T-helper 17 cell (primary cell): ENCODE results near the gene MRAP2. TPM values are rescaled to one million over a fixed set of nuclear protein-coding genes. Genes with fewer than 3 reads are reported as not detected.

Experiments used
- ATAC-seq: fragments of 150-1000 bp; cut with Tn5 transposase; 2 replicates; pipeline ENCODE4 v1.10.0; 2021; ENCODE audit warnings: mild to moderate bottlenecking, moderate library complexity
- DNase-seq, 3 donors: peaks; one replicate each; pipeline versions ENCODE4 v3.0.0 to v3.0.0-alpha.2; 2020 to 2021
- H3K9me3 ChIP-seq: one replicate; pipeline ENCODE4 v1.7.0; 2013; ENCODE audit warnings: low read length, mild to moderate bottlenecking; ENCODE audit not compliant: control insufficient read depth, poor library complexity, severe bottlenecking
- H3K27ac Mint-ChIP-seq: one replicate; pipeline ENCODE4 v1.8.0; 2022; ENCODE audit warnings: mild to moderate bottlenecking, moderate library complexity, mixed read lengths
- H3K27me3 Mint-ChIP-seq: one replicate; pipeline ENCODE4 v1.8.0; 2022; ENCODE audit warnings: mixed read lengths
- H3K36me3 Mint-ChIP-seq: one replicate; pipeline ENCODE4 v1.8.0; 2022; ENCODE audit warnings: low read depth, mixed read lengths
- H3K4me1 Mint-ChIP-seq: one replicate; pipeline ENCODE4 v1.8.0; 2022; ENCODE audit warnings: mild to moderate bottlenecking, mixed read lengths
- H3K4me3 Mint-ChIP-seq: one replicate; pipeline ENCODE4 v1.8.0; 2022; ENCODE audit warnings: mild to moderate bottlenecking, moderate library complexity, mixed read lengths
- total RNA-seq, 4 donors: library from RNA in 2 of 4; stranded (reverse) in 2 of 4; gene quantifications; one replicate each; pipeline ENCODE4 v1.2.3 and lab custom pipeline; 2022 to 2026

Gene MRAP2
- total RNA-seq, 2 donors from 2014 or later = not detected

DNA sequence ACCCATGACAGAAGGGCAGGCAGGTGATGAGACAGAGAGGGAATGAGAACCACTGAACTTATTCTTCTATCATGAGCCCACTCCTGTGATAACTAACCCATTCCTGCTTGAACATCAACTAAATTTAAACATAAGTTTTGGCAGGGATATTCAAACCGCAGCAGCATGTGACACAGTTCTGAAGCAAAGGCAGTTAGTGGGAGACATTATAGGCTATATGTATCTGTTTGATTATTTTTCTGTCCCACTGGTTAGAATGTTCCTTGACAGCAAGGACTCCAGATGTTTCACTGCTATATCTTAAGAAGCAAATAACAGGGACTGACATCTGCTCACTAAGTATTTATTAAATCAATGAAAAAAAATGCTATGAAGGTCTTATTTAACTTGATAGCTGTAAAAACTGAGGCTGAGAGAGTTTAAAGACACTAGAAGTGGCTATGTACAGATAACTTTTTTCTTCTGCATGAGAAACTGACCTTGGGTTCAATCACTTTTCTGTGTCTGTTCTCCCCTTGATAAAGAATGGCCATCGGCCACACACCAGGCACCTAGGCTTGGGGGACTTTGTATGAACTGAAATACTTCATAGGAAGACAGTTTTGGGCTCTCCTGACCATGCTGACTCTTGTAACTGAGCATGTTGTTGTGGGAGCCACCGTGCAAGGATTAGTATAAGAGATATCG lies 102.9 kb downstream of the MRAP2 start:
- no peaks in the 10 kb centered on the region for H3K4me1 Mint-ChIP-seq
- no peak overlapping the region for H3K27ac Mint-ChIP-seq
- peaks cover 9% of the 10 kb centered on the region for H3K36me3 Mint-ChIP-seq
- H3K9me3 ChIP-seq = no peaks in the 10 kb centered on the region
- H3K4me3 Mint-ChIP-seq = no peak overlapping the region
- no peak for ATAC-seq
- H3K27me3 Mint-ChIP-seq = no peaks in the 10 kb centered on the region
- DNase-seq = no peak

DNA sequence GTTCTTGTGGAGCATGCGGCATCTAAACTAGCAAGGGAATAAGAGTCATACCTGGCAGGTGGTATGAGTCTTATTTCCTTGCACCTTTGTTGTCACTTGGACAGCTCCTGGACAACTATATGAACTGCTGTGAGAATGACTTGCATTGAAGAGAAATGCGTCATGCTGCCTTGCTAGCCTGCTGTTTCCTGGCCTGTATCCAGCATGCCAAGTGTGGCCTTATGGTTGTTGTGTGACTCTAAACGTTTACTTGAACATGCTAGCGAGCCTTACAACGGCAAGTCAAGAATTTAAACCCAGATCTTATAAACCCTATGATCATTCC lies 103.4 kb downstream of the MRAP2 start:
- no peak for DNase-seq
- no peaks in the 10 kb centered on the region for H3K4me1 Mint-ChIP-seq
- ATAC-seq = no peak
- H3K27ac Mint-ChIP-seq = no peak overlapping the region
- H3K4me3 Mint-ChIP-seq = no peak overlapping the region
- H3K9me3 ChIP-seq = no peaks in the 10 kb centered on the region
- H3K36me3 Mint-ChIP-seq = peaks cover 10% of the 10 kb centered on the region
- no peaks in the 10 kb centered on the region for H3K27me3 Mint-ChIP-seq

DNA sequence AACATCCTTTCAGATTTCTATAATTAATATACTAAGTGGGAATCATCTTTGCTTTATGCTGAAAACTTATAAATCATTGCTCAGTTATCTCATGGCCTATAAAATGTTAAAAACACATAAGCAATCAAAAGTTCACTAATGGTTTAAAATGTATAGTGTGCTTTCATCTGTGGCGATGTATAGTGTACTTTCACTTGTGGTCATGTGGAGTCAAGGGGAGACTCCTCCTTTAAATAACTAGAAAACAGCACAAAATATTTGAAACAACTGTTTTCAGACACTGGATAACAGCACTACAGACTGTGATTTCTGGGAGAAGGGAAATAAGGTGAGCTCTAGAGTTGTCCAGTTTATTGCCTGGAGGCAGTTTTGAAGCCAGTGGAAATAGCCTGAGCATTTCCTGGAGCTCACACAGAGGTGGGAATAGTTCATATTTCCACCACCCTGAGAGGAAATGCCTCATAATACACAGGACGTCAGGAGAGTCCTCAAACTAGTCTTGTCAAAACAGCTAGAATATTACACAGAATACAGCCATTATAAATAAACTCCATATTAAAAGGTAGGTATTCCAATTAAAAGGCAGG lies 104.5 kb downstream of the MRAP2 start:
- Mint-ChIP-seq H3K4me1 (no peaks in the 10 kb centered on the region), H3K27ac (no peak overlapping the region), H3K4me3 (no peak overlapping the region), H3K27me3 (no peaks in the 10 kb centered on the region), H3K36me3 (peaks cover 8% of the 10 kb centered on the region)
- no peak for ATAC-seq
- DNase-seq = no peak
- H3K9me3 ChIP-seq = no peaks in the 10 kb centered on the region

DNA sequence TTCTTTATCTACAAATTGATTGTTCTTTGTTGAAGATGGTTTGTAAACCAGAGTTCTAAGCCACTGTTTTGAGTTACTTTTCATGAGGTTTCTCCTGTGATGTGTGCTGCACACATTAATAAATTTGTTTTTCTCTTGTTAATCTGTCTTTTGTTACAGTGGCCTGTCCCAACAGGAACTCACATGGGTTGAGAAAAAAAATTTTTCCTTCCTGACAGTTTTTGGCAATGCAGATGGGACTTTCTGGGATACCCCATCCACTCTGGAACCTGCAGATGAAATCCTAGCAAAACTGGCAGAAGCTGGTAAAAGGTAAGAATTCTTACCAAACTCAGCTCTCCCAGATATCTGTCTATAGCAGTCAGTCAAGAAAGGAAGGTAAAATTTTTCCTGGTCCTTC lies 105.7 kb downstream of the MRAP2 start:
- Mint-ChIP-seq H3K27me3 (no peaks in the 10 kb centered on the region), H3K27ac (no peak overlapping the region), H3K36me3 (peaks cover 8% of the 10 kb centered on the region), H3K4me1 (no peaks in the 10 kb centered on the region), H3K4me3 (no peak overlapping the region)
- H3K9me3 ChIP-seq = no peaks in the 10 kb centered on the region
- DNase-seq (no peak), ATAC-seq (no peak)

Other genes with a start within 250 kb of the MRAP2 start
- gene RIPPLY2, start 180.4 kb upstream of the MRAP2 start, total RNA-seq = not detected
- 10 to 100 TPM; 21.8 to 27.0 TPM for gene CYB5R4, start 174.1 kb upstream of the MRAP2 start, total RNA-seq
- 1 to 10 TPM; 6.9 to 7.1 TPM for gene CEP162, start 193.9 kb downstream of the MRAP2 start, total RNA-seq